Esophagus squamous epithelium (tissue), 5 donors: ENCODE data around the gene ZSWIM5. TPM values are rescaled to one million over a fixed set of nuclear protein-coding genes. Genes with fewer than 3 reads are reported as not detected.

Experiments used
- DNase-seq: peaks from one replicate; lab custom pipeline; 2025; lab: John Stamatoyannopoulos, UW
- H3K27ac ChIP-seq, 4 donors: fragments of 200-600 bp; sonication (generic); one replicate each; pipeline ENCODE4 v1.5.1; 2016 to 2019; ENCODE audit warnings: mild to moderate bottlenecking in 1 of 4
- H3K27me3 ChIP-seq, 4 donors: fragments of 200-600 bp; sonication (generic); 1 replicate in 3 of 4; 2 replicates in 1 of 4; pipeline versions ENCODE4 v1.5.1 to v1.6.0; 2017 to 2021; ENCODE audit warnings: antibody characterized with exemption in 1 of 4
- H3K36me3 ChIP-seq, 3 donors: fragments of 200-600 bp; sonication (generic); one replicate each; pipeline ENCODE4 v1.5.1; 2016 to 2019
- H3K4me1 ChIP-seq, 3 donors: fragments of 200-600 bp; sonication (generic); one replicate each; pipeline ENCODE4 v1.5.1; 2017 to 2019
- H3K4me3 ChIP-seq, 4 donors: fragments of 200-600 bp; sonication (generic); 1 replicate in 3 of 4; 2 replicates in 1 of 4; pipeline ENCODE4 v1.5.1; 2016 to 2019; ENCODE audit warnings: mild to moderate bottlenecking in 2 of 4, moderate library complexity in 1 of 4
- H3K9me3 ChIP-seq, 3 donors: fragments of 200-600 bp; sonication (generic); one replicate each; pipeline ENCODE4 v1.5.1; 2016 to 2019
- POLR2A ChIP-seq, 4 donors: fragments of 450-650 bp; IDR thresholded peaks; one replicate each; pipeline ENCODE4 v1.6.1; 2017; ENCODE audit warnings: antibody characterized with exemption in 4 of 4, mild to moderate bottlenecking in 4 of 4, moderate library complexity in 3 of 4
- WGBS, 2 donors: methylation state at CpG; one replicate each; pipeline ENCODE4 v1.1.5; 2018; 5-methylcytosine and 5-hydroxymethylcytosine counted together
- intact Hi-C: fragments of 100-400 bp; cut with DNase I; formaldehyde crosslinking; loops from one replicate; pipeline ENCODE4 v1.15.0; 2022
- total RNA-seq, 4 donors: library from RNA; depleted of rRNA; stranded (reverse); fragments of >200 nt; gene quantifications; one replicate each; pipeline ENCODE4 v1.1.0, GENCODE V29; 2016
- TF ChIP-seq, protein P1 (sequence below), 6 experiments: fragments of 450-650 bp in 4 of 6; fragments of 200-600 bp in 2 of 6; sonication (generic) in 2 of 6; IDR thresholded peaks; one replicate each; pipeline ENCODE4 v1.5.1; 2016 to 2019; ENCODE audit warnings: antibody characterized with exemption in 6 of 6, mild to moderate bottlenecking in 4 of 6, moderate library complexity in 4 of 6
- donor health status: DM: yes; HTN: yes; CAD: no.

The ZSWIM5 gene
- total RNA-seq, 4 donors from 2014 or later, result 0.66 to 2.7 (median 1.6) TPM

- TF ChIP-seq, protein P1, sequence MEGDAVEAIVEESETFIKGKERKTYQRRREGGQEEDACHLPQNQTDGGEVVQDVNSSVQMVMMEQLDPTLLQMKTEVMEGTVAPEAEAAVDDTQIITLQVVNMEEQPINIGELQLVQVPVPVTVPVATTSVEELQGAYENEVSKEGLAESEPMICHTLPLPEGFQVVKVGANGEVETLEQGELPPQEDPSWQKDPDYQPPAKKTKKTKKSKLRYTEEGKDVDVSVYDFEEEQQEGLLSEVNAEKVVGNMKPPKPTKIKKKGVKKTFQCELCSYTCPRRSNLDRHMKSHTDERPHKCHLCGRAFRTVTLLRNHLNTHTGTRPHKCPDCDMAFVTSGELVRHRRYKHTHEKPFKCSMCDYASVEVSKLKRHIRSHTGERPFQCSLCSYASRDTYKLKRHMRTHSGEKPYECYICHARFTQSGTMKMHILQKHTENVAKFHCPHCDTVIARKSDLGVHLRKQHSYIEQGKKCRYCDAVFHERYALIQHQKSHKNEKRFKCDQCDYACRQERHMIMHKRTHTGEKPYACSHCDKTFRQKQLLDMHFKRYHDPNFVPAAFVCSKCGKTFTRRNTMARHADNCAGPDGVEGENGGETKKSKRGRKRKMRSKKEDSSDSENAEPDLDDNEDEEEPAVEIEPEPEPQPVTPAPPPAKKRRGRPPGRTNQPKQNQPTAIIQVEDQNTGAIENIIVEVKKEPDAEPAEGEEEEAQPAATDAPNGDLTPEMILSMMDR (IDR thresholded peaks at IDR 0.05), result no peak
- TF ChIP-seq POLR2A (IDR thresholded peaks at IDR 0.05), result no peak
- Histone ChIP-seq H3K9me3 (no peaks in the 10 kb centered on the region), H3K27me3 (no peaks in the 10 kb centered on the region), H3K36me3 (no peaks in the 10 kb centered on the region), H3K4me1 (peaks cover 0 to 10% (median 0%) of the 10 kb centered on the region in 3 donors), H3K4me3 (no peak overlapping the region), H3K27ac (no peak overlapping the region)
- WGBS, 2 donors, result 33 to 38% methylated on average over 3 of the region's 3 CpGs
- no peak for DNase-seq
- intact Hi-C loops, result no loop called here
Observed at GRCh38 chr1:45152126-45152525, 54.3 kb downstream of the ZSWIM5 start.

- Histone ChIP-seq H3K27ac (no peak overlapping the region), H3K4me3 (no peak overlapping the region), H3K4me1 (peaks cover 0 to 10% (median 0%) of the 10 kb centered on the region in 3 donors), H3K9me3 (no peaks in the 10 kb centered on the region), H3K36me3 (no peaks in the 10 kb centered on the region), H3K27me3 (no peaks in the 10 kb centered on the region)
- no peak for DNase-seq
- TF ChIP-seq, protein P1 (IDR thresholded peaks at IDR 0.05), result no peak
- TF ChIP-seq POLR2A (IDR thresholded peaks at IDR 0.05), result no peak
- WGBS, 2 donors, result 88 to 91% methylated on average over 1 of the region's 1 CpG
- intact Hi-C loops, result no loop called here
Observed at GRCh38 chr1:45148209-45148825, 58.1 kb downstream of the ZSWIM5 start.

- Histone ChIP-seq H3K27me3 (no peaks in the 10 kb centered on the region), H3K9me3 (no peaks in the 10 kb centered on the region), H3K36me3 (no peaks in the 10 kb centered on the region), H3K4me1 (peaks cover 0 to 2% (median 0%) of the 10 kb centered on the region in 3 donors), H3K4me3 (no peak overlapping the region), H3K27ac (no peak overlapping the region)
- WGBS, 2 donors, result 71 to 93% methylated on average over 2 of the region's 2 CpGs
- TF ChIP-seq, protein P1 (IDR thresholded peaks at IDR 0.05), result no peak
- no peak for TF ChIP-seq POLR2A (IDR thresholded peaks at IDR 0.05)
- DNase-seq, result no peak
- intact Hi-C loops, result no loop called here
Observed at GRCh38 chr1:45146833-45147232, 59.6 kb downstream of the ZSWIM5 start.

GRCh38 chr1:45141247-45142003, 65.0 kb downstream of the ZSWIM5 start:
- H3K27ac ChIP-seq, result no peak overlapping the region

More at GRCh38 chr1:45141247-45142003, 65.0 kb downstream of the ZSWIM5 start:
- no peak for TF ChIP-seq POLR2A (IDR thresholded peaks at IDR 0.05)
- TF ChIP-seq, protein P1 (IDR thresholded peaks at IDR 0.05), result no peak
- intact Hi-C loops, result no loop called here
- Histone ChIP-seq H3K9me3 (no peaks in the 10 kb centered on the region), H3K4me3 (no peak overlapping the region), H3K27me3 (no peaks in the 10 kb centered on the region), H3K36me3 (no peaks in the 10 kb centered on the region), H3K4me1 (no peaks in the 10 kb centered on the region)
- DNase-seq, result no peak
- 79 to 83% methylated on average over 4 of the region's 4 CpGs for WGBS, 2 donors
